ENCODE results near the gene RERE. TPM values are rescaled to one million over a fixed set of nuclear protein-coding genes. Genes with fewer than 3 reads are reported as not detected.

RERE gene
- total RNA-seq, 1 experiment from 2014 or later = 217 TPM

- no peak overlapping the region for H3K4me3 ChIP-seq (ENCODE audit: low read depth in 2 of 2, low read length in 2 of 2)
- peaks cover 54% of the 10 kb centered on the region for H3K4me1 ChIP-seq (ENCODE audit: control insufficient read depth, insufficient read depth, low read length)
- H3K9me3 ChIP-seq (ENCODE audit: control insufficient read depth, insufficient read depth, low read depth, low read length) = no peaks in the 10 kb centered on the region
- peak overlapping the region; percentile 45; the same call in 1 of the 2 replicates for H3K27ac ChIP-seq (ENCODE audit: low read length)
- in situ Hi-C loops (cut with HindIII; ENCODE audit: low pct_unique_long_range_greater_than_20kb, low sequenced_read_pairs) (no loop called here), intact Hi-C loops (cut with micrococcal nuclease; ENCODE audit: unreplicated experiment) (no loop called here)
- BruUV-seq (replicated peaks) = no TSS peak
- ChIA-PET CTCF (no interaction called here), POLR2A (no interaction called here)
- no peaks in the 10 kb centered on the region for H3K36me3 ChIP-seq (ENCODE audit: control insufficient read depth, insufficient read depth, low read length)
- ATAC-seq (0 out of 2 replicates have a peak, but pooled peaks have one; percentile 47), DNase-seq (ENCODE audit: low read depth, low spot score) (no peak)
- no peaks in the 10 kb centered on the region for H3K27me3 ChIP-seq (ENCODE audit: control insufficient read depth, insufficient read depth, low read length)
- no peak for TF ChIP-seq TCF7L2 (IDR thresholded peaks at IDR 0.05; ENCODE audit: low read depth, low read length)
- no peak for TF ChIP-seq REST (IDR thresholded peaks at IDR 0.05; ENCODE audit: insufficient read depth in 1 of 2, low read depth in 2 of 2, low read length in 1 of 2)
- TF ChIP-seq POLR2AphosphoS5 (IDR thresholded peaks at IDR 0.05; ENCODE audit: low read depth, low read length) = no peak
- no peak for TF ChIP-seq CTCF (IDR thresholded peaks at IDR 0.05)
- no peak for TF ChIP-seq SIN3A (IDR thresholded peaks at IDR 0.05; ENCODE audit: borderline replicate concordance, insufficient read depth, low read depth, low read length)
Observed at GRCh38 chr1:8679395-8679800, 138.0 kb downstream of the RERE start.

DNA sequence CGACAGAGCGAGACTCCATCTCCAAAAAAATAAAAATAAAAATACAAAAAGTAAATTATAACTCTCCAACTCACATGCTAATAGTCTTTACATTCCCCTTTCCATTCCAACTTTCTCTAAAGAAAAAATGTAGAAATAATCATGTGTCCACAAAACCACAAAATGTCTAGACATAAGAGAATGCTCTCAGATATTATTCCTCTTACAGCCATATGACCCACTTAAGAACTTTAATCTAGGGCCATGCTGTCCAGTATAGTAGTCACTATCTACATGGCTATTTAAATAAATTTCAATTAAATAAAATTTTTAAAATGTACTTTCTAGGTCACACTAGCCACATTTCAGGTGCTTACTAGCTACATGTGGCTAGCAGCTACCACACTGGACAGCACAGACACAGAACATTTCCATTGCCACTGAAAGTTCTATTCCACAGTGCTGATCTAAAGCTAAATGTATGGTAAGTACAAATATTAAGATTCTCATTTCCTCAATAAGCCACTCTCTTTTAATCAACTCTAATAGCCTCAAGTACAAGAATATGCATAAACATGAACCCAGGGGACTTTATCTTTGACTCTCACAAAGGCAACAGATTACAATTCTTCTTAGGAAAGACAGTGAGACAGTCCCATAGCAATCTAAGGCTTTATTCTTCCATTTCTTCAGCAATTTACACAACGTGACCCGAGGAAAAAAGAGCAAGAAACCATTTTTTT is 138.6 kb downstream of the RERE start:
- BruUV-seq (replicated peaks) = no TSS peak

More for the DNA sequence above, 138.6 kb downstream of the RERE start:
- DNase-seq (ENCODE audit: low read depth, low spot score) (no peak), ATAC-seq (0 out of 2 replicates have a peak, but pooled peaks have one; percentile 8)
- TF ChIP-seq REST (IDR thresholded peaks at IDR 0.05; ENCODE audit: insufficient read depth in 1 of 2, low read depth in 2 of 2, low read length in 1 of 2) = no peak
- TF ChIP-seq SIN3A (IDR thresholded peaks at IDR 0.05; ENCODE audit: borderline replicate concordance, insufficient read depth, low read depth, low read length) = no peak
- TF ChIP-seq CTCF (IDR thresholded peaks at IDR 0.05) = no peak
- TF ChIP-seq TCF7L2 (IDR thresholded peaks at IDR 0.05; ENCODE audit: low read depth, low read length) = no peak
- no peak for TF ChIP-seq POLR2AphosphoS5 (IDR thresholded peaks at IDR 0.05; ENCODE audit: low read depth, low read length)
- H3K27me3 ChIP-seq (ENCODE audit: control insufficient read depth, insufficient read depth, low read length) = no peaks in the 10 kb centered on the region
- CTCF ChIA-PET = no interaction called here
- peaks cover 60% of the 10 kb centered on the region for H3K4me1 ChIP-seq (ENCODE audit: control insufficient read depth, insufficient read depth, low read length)
- no peaks in the 10 kb centered on the region for H3K9me3 ChIP-seq (ENCODE audit: control insufficient read depth, insufficient read depth, low read depth, low read length)
- intact Hi-C loops (cut with micrococcal nuclease; ENCODE audit: unreplicated experiment) (no loop called here), in situ Hi-C loops (cut with HindIII; ENCODE audit: low pct_unique_long_range_greater_than_20kb, low sequenced_read_pairs) (no loop called here)
- no peak overlapping the region for H3K4me3 ChIP-seq (ENCODE audit: low read depth in 2 of 2, low read length in 2 of 2)
- H3K36me3 ChIP-seq (ENCODE audit: control insufficient read depth, insufficient read depth, low read length) = no peaks in the 10 kb centered on the region
- H3K27ac ChIP-seq (ENCODE audit: low read length) = no peak overlapping the region
- POLR2A ChIA-PET = no interaction called here

Measured in Panc1 (cell line).